HepG2 (cell line): ENCODE measurements around the gene CLDN7. TPM values are rescaled to one million over a fixed set of nuclear protein-coding genes. Genes with fewer than 3 reads are reported as not detected.

Experiments
- ERF ChIP-seq: IDR thresholded peaks from 2 replicates; pipeline ENCODE4 v1.6.1; 2018; ENCODE audit warnings: missing biosample characterization, missing genetic modification reagents
- KAT7 ChIP-seq: IDR thresholded peaks from 2 replicates; pipeline ENCODE4 v1.6.1; 2018; ENCODE audit warnings: borderline replicate concordance, missing compliant biosample characterization
- MXI1 ChIP-seq: IDR thresholded peaks from 3 replicates; pipeline ENCODE4 v1.6.1; 2012; ENCODE audit warnings: low read depth, low read length, inconsistent platforms, borderline replicate concordance
- NONO ChIP-seq, 2 experiments: fragments of 450-650 bp in 1 of 2; sonication (generic) in 1 of 2; formaldehyde crosslinking in 1 of 2; IDR thresholded peaks in 1 of 2; conservative IDR thresholded peaks in 1 of 2; 2 replicates each; pipeline versions ENCODE4 v1.6.1 to v1.8.0; 2017 to 2022; ENCODE audit warnings: mild to moderate bottlenecking in 1 of 2, missing genetic modification reagents in 1 of 2, moderate library complexity in 1 of 2
- PAF1 ChIP-seq: IDR thresholded peaks from 2 replicates; pipeline ENCODE4 v1.6.1; 2016; ENCODE audit warnings: missing genetic modification reagents, missing compliant biosample characterization
- REPIN1 ChIP-seq: sonication (generic); formaldehyde crosslinking; IDR thresholded peaks from 2 replicates; pipeline ENCODE4 v1.8.0; 2022; ENCODE audit warnings: missing genetic modification reagents, low read depth, mild to moderate bottlenecking, borderline replicate concordance
- U2AF1 ChIP-seq: fragments of 200-400 bp; formaldehyde crosslinking; optimal IDR thresholded peaks from 2 replicates; pipeline ENCODE3; 2017; ENCODE audit warnings: mild to moderate bottlenecking, low read depth, low read length
- ZC3H13 ChIP-seq: sonication (generic); formaldehyde crosslinking; IDR thresholded peaks from 2 replicates; pipeline ENCODE4 v1.8.1; 2023; ENCODE audit warnings: mild to moderate bottlenecking, missing genetic modification reagents, moderate library complexity
- ZNF629 ChIP-seq: sonication (generic); formaldehyde crosslinking; conservative IDR thresholded peaks from 2 replicates; pipeline ENCODE4 v1.5.0; 2020; ENCODE audit warnings: missing genetic modification reagents
- polyA plus RNA-seq, 8 experiments: library from polyadenylated mRNA; depleted of rRNA in 3 of 8; stranded (reverse) in 7 of 8; unstranded in 1 of 8; fragments of >200 nt; fragmentation: Illumina TruSeq in 4 of 8; extraction: Trizol in 4 of 8; gene quantifications; 2 replicates each; pipeline versions ENCODE4 v1.2.1 to v1.2.3, GENCODE V29; 2011 to 2016; ENCODE audit warnings: low read depth in 4 of 8, missing spikeins in 1 of 8, mixed read lengths in 1 of 8; ENCODE audit not compliant: insufficient read depth in 1 of 8
- total RNA-seq, 5 experiments: library from RNA; depleted of rRNA; stranded (reverse); fragments of >200 nt; fragmentation: Illumina TruSeq; extraction: Trizol; gene quantifications; 2 replicates each; pipeline ENCODE4 v1.2.3, GENCODE V29; 2016; ENCODE audit warnings: low read depth in 1 of 5
- TF ChIP-seq, protein P1 (sequence below): IDR thresholded peaks from 2 replicates; pipeline ENCODE4 v1.4.0; 2020; ENCODE audit warnings: mild to moderate bottlenecking, missing genetic modification reagents
- TF ChIP-seq, protein P2 (sequence below): sonication (generic); formaldehyde crosslinking; IDR thresholded peaks from 2 replicates; pipeline ENCODE4 v1.5.0; 2020; ENCODE audit warnings: mild to moderate bottlenecking, missing genetic modification reagents, borderline replicate concordance
- TF ChIP-seq, protein P3 (sequence below): sonication (generic); formaldehyde crosslinking; IDR thresholded peaks from 2 replicates; pipeline ENCODE4 v1.4.0; 2020; ENCODE audit warnings: missing genetic modification reagents

CLDN7 gene
- total and polyA plus RNA-seq, 2 of the 13 experiments (the other 11 are each of a cell fraction or from before 2014, with no cell fraction given), result not detected

DNA sequence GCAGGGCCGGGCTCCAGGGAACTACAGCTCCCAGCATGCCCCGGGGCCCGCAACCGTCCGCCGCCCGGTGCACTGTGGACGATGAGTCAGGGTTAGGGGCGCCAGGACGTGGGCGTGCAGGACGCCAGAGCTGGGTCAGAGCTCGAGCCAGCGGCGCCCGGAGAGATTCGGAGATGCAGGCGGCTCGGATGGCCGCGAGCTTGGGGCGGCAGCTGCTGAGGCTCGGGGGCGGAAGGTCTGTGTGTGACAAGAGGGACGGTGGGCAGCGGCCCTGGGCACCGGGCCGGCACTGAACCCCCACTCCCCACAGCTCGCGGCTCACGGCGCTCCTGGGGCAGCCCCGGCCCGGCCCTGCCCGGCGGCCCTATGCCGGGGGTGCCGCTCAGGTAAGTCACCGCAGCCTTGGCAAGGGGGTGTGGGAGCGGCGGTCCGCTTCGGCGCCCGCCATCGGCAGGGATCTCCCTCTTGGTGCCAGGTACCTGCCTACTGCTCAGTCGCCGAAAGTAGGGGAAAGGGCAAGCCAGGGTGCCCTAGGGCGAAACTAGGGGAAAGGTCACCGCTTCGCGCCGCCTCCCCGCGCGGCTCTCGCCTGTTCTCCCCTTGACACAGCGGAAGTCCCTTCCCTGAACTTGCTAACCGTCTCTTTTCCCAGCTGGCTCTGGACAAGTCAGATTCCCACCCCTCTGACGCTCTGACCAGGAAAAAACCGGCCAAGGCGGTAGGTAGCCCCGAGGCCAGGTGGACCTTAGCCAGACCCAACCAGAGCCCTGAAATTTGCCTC lies 42.3 kb downstream of the CLDN7 start, which contains the start of the genes ACADVL and DLG4 (continued):
- no peak for TF ChIP-seq PAF1 (CRISPR knock-in tag)
- TF ChIP-seq ZC3H13, result peak; percentile 94
- TF ChIP-seq, protein P1, sequence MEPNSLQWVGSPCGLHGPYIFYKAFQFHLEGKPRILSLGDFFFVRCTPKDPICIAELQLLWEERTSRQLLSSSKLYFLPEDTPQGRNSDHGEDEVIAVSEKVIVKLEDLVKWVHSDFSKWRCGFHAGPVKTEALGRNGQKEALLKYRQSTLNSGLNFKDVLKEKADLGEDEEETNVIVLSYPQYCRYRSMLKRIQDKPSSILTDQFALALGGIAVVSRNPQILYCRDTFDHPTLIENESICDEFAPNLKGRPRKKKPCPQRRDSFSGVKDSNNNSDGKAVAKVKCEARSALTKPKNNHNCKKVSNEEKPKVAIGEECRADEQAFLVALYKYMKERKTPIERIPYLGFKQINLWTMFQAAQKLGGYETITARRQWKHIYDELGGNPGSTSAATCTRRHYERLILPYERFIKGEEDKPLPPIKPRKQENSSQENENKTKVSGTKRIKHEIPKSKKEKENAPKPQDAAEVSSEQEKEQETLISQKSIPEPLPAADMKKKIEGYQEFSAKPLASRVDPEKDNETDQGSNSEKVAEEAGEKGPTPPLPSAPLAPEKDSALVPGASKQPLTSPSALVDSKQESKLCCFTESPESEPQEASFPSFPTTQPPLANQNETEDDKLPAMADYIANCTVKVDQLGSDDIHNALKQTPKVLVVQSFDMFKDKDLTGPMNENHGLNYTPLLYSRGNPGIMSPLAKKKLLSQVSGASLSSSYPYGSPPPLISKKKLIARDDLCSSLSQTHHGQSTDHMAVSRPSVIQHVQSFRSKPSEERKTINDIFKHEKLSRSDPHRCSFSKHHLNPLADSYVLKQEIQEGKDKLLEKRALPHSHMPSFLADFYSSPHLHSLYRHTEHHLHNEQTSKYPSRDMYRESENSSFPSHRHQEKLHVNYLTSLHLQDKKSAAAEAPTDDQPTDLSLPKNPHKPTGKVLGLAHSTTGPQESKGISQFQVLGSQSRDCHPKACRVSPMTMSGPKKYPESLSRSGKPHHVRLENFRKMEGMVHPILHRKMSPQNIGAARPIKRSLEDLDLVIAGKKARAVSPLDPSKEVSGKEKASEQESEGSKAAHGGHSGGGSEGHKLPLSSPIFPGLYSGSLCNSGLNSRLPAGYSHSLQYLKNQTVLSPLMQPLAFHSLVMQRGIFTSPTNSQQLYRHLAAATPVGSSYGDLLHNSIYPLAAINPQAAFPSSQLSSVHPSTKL (CRISPR knock-in tag), result peak; percentile 7; the same call in 1 of the 2 replicates
- no peak for TF ChIP-seq U2AF1
- TF ChIP-seq MXI1, result peak; percentile 89; the same call in 2 of the 3 replicates
- TF ChIP-seq, protein P2, sequence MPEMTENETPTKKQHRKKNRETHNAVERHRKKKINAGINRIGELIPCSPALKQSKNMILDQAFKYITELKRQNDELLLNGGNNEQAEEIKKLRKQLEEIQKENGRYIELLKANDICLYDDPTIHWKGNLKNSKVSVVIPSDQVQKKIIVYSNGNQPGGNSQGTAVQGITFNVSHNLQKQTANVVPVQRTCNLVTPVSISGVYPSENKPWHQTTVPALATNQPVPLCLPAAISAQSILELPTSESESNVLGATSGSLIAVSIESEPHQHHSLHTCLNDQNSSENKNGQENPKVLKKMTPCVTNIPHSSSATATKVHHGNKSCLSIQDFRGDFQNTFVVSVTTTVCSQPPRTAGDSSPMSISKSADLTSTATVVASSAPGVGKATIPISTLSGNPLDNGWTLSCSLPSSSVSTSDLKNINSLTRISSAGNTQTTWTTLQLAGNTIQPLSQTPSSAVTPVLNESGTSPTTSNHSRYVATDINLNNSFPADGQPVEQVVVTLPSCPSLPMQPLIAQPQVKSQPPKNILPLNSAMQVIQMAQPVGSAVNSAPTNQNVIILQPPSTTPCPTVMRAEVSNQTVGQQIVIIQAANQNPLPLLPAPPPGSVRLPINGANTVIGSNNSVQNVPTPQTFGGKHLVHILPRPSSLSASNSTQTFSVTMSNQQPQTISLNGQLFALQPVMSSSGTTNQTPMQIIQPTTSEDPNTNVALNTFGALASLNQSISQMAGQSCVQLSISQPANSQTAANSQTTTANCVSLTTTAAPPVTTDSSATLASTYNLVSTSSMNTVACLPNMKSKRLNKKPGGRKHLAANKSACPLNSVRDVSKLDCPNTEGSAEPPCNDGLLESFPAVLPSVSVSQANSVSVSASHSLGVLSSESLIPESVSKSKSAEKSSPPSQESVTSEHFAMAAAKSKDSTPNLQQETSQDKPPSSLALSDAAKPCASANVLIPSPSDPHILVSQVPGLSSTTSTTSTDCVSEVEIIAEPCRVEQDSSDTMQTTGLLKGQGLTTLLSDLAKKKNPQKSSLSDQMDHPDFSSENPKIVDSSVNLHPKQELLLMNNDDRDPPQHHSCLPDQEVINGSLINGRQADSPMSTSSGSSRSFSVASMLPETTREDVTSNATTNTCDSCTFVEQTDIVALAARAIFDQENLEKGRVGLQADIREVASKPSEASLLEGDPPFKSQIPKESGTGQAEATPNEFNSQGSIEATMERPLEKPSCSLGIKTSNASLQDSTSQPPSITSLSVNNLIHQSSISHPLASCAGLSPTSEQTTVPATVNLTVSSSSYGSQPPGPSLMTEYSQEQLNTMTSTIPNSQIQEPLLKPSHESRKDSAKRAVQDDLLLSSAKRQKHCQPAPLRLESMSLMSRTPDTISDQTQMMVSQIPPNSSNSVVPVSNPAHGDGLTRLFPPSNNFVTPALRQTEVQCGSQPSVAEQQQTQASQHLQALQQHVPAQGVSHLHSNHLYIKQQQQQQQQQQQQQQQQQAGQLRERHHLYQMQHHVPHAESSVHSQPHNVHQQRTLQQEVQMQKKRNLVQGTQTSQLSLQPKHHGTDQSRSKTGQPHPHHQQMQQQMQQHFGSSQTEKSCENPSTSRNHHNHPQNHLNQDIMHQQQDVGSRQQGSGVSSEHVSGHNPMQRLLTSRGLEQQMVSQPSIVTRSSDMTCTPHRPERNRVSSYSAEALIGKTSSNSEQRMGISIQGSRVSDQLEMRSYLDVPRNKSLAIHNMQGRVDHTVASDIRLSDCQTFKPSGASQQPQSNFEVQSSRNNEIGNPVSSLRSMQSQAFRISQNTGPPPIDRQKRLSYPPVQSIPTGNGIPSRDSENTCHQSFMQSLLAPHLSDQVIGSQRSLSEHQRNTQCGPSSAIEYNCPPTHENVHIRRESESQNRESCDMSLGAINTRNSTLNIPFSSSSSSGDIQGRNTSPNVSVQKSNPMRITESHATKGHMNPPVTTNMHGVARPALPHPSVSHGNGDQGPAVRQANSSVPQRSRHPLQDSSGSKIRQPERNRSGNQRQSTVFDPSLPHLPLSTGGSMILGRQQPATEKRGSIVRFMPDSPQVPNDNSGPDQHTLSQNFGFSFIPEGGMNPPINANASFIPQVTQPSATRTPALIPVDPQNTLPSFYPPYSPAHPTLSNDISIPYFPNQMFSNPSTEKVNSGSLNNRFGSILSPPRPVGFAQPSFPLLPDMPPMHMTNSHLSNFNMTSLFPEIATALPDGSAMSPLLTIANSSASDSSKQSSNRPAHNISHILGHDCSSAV, result no peak
- no peak for TF ChIP-seq NONO (IDR thresholded peaks at IDR 0.05)
- peak; percentile 66 for TF ChIP-seq NONO (CRISPR knock-in tag; conservative IDR thresholded peaks at IDR 0.05)
- TF ChIP-seq, protein P3, sequence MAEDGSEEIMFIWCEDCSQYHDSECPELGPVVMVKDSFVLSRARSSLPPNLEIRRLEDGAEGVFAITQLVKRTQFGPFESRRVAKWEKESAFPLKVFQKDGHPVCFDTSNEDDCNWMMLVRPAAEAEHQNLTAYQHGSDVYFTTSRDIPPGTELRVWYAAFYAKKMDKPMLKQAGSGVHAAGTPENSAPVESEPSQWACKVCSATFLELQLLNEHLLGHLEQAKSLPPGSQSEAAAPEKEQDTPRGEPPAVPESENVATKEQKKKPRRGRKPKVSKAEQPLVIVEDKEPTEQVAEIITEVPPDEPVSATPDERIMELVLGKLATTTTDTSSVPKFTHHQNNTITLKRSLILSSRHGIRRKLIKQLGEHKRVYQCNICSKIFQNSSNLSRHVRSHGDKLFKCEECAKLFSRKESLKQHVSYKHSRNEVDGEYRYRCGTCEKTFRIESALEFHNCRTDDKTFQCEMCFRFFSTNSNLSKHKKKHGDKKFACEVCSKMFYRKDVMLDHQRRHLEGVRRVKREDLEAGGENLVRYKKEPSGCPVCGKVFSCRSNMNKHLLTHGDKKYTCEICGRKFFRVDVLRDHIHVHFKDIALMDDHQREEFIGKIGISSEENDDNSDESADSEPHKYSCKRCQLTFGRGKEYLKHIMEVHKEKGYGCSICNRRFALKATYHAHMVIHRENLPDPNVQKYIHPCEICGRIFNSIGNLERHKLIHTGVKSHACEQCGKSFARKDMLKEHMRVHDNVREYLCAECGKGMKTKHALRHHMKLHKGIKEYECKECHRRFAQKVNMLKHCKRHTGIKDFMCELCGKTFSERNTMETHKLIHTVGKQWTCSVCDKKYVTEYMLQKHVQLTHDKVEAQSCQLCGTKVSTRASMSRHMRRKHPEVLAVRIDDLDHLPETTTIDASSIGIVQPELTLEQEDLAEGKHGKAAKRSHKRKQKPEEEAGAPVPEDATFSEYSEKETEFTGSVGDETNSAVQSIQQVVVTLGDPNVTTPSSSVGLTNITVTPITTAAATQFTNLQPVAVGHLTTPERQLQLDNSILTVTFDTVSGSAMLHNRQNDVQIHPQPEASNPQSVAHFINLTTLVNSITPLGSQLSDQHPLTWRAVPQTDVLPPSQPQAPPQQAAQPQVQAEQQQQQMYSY (CRISPR knock-in tag), result peak; percentile 87
- no peak for TF ChIP-seq ZNF629 (CRISPR knock-in tag)
- TF ChIP-seq ERF (CRISPR knock-in tag), result 0 out of 2 replicates have a peak, but pooled peaks have one; percentile 12
- TF ChIP-seq REPIN1 (CRISPR knock-in tag), result 0 out of 2 replicates have a peak, but pooled peaks have one; percentile 16
- peak; percentile 43; the same call in 1 of the 2 replicates for TF ChIP-seq KAT7 (CRISPR knock-in tag)
